ENCODE results near the gene UBA5. TPM values are rescaled to one million over a fixed set of nuclear protein-coding genes. Genes with fewer than 3 reads are reported as not detected.

UBA5 gene
- polyA plus RNA-seq, 3 donors = 9.3 to 19.5 (median 13.8) TPM

DNA sequence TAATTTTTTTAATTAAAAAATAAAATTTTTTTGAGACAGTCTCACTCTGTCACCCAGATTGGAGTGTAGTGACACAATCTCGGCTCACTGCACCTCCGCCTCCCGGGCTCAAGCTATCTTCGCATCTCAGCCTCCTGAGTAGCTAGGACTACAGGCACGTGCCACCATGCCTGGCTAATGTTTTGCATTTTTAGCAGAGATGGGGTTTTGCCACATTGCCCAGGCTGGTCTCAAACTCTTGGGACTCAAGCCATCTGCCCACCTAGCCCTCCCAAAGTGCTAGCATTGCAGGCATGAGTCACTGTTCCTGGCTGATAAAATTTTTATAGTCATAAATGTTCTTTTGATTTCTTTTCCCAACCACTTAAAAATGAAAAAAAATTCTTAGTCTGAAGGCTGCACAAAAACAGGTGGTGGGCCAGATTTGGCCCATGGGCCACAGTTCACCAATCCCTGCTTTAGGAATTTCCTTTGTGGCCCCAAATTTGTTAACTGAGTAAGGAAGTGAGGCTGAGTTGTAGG is 9.2 kb downstream of the UBA5 start:
- Mint-ChIP-seq H3K4me1 (no peaks in the 10 kb centered on the region), H3K4me3 (no peak overlapping the region), H3K9me3 (peaks cover 0 to 1% (median 0%) of the 10 kb centered on the region in 7 donors), H3K36me3 (peaks cover 22 to 40% of the 10 kb centered on the region in 2 donors), H3K27me3 (ENCODE audit: low read depth in 3 of 3) (no peaks in the 10 kb centered on the region), H3K27ac (no peak overlapping the region)
- Histone ChIP-seq H4K20me1 (ENCODE audit: insufficient read depth, low read length) (no peaks in the 10 kb centered on the region), H3K27ac (ENCODE audit: low read depth in 1 of 2, low read length in 2 of 2) (no peak overlapping the region), H3K27me3 (ENCODE audit: control insufficient read depth in 2 of 2, insufficient read depth in 2 of 2, low read length in 2 of 2) (no peaks in the 10 kb centered on the region), H3K79me2 (ENCODE audit: insufficient read depth, low read length) (no peaks in the 10 kb centered on the region), H3K9me3 (replicated peaks in 1 of 2; ENCODE audit: control insufficient read depth in 1 of 2, insufficient read depth in 1 of 2, low read length in 2 of 2) (no peaks in the 10 kb centered on the region), H3K4me2 (replicated peaks; ENCODE audit: extremely low read depth, low read length, poor library complexity, severe bottlenecking) (no peak overlapping the region), H3K9ac (ENCODE audit: insufficient read depth, low read length, poor library complexity, severe bottlenecking) (no peak overlapping the region), H2AFZ (ENCODE audit: insufficient read depth, low read depth, low read length, poor library complexity, severe bottlenecking) (no peak overlapping the region), H3K36me3 (replicated peaks in 1 of 2; ENCODE audit: control insufficient read depth in 1 of 2, insufficient read depth in 2 of 2, low read length in 2 of 2) (peaks cover 28 to 69% of the 10 kb centered on the region in 2 donors), H3K4me1 (ENCODE audit: control insufficient read depth in 1 of 2, insufficient read depth in 2 of 2, low read length in 2 of 2) (no peaks in the 10 kb centered on the region), H3K4me3 (replicated peaks in 1 of 3; ENCODE audit: low read depth in 2 of 3, low read length in 3 of 3) (no peak overlapping the region)
- no peak for DNase-seq
- intact Hi-C loops (cut with micrococcal nuclease) = no loop called here
- 100% methylated on average over 2 of the region's 5 CpGs for WGBS (ENCODE audit: insufficient coverage)
- TF ChIP-seq, protein P1, sequence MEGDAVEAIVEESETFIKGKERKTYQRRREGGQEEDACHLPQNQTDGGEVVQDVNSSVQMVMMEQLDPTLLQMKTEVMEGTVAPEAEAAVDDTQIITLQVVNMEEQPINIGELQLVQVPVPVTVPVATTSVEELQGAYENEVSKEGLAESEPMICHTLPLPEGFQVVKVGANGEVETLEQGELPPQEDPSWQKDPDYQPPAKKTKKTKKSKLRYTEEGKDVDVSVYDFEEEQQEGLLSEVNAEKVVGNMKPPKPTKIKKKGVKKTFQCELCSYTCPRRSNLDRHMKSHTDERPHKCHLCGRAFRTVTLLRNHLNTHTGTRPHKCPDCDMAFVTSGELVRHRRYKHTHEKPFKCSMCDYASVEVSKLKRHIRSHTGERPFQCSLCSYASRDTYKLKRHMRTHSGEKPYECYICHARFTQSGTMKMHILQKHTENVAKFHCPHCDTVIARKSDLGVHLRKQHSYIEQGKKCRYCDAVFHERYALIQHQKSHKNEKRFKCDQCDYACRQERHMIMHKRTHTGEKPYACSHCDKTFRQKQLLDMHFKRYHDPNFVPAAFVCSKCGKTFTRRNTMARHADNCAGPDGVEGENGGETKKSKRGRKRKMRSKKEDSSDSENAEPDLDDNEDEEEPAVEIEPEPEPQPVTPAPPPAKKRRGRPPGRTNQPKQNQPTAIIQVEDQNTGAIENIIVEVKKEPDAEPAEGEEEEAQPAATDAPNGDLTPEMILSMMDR (IDR thresholded peaks at IDR 0.05) = no peak

GRCh38 chr3:132675408-132675807 is 15.3 kb downstream of the UBA5 start:
- no peak overlapping the region for H3K9ac ChIP-seq (ENCODE audit: insufficient read depth, low read length, poor library complexity, severe bottlenecking)
- H4K20me1 ChIP-seq (ENCODE audit: insufficient read depth, low read length) = no peaks in the 10 kb centered on the region
- H3K36me3 Mint-ChIP-seq = peaks cover 46 to 54% of the 10 kb centered on the region in 2 donors
- no peaks in the 10 kb centered on the region for H3K27me3 Mint-ChIP-seq (ENCODE audit: low read depth in 3 of 3)
- H3K4me2 ChIP-seq (replicated peaks; ENCODE audit: extremely low read depth, low read length, poor library complexity, severe bottlenecking) = no peak overlapping the region
- H3K27ac ChIP-seq (ENCODE audit: low read depth in 1 of 2, low read length in 2 of 2) = no peak overlapping the region
- H3K79me2 ChIP-seq (ENCODE audit: insufficient read depth, low read length) = no peaks in the 10 kb centered on the region
- no peak overlapping the region for H3K4me3 Mint-ChIP-seq
- no peak for DNase-seq
- TF ChIP-seq, protein P1 (IDR thresholded peaks at IDR 0.05) = no peak
- no peaks in the 10 kb centered on the region for H3K9me3 Mint-ChIP-seq
- no peak overlapping the region for H3K4me3 ChIP-seq (replicated peaks in 1 of 3; ENCODE audit: low read depth in 2 of 3, low read length in 3 of 3)
- H3K27ac Mint-ChIP-seq = no peak overlapping the region
- peaks cover 45 to 88% of the 10 kb centered on the region in 2 donors for H3K36me3 ChIP-seq (replicated peaks in 1 of 2; ENCODE audit: control insufficient read depth in 1 of 2, insufficient read depth in 2 of 2, low read length in 2 of 2)
- no peaks in the 10 kb centered on the region for H3K4me1 Mint-ChIP-seq
- intact Hi-C loops (cut with micrococcal nuclease) = no loop called here
- no peaks in the 10 kb centered on the region for H3K4me1 ChIP-seq (ENCODE audit: control insufficient read depth in 1 of 2, insufficient read depth in 2 of 2, low read length in 2 of 2)
- H3K9me3 ChIP-seq (replicated peaks in 1 of 2; ENCODE audit: control insufficient read depth in 1 of 2, insufficient read depth in 1 of 2, low read length in 2 of 2) = no peaks in the 10 kb centered on the region
- no peak overlapping the region for H2AFZ ChIP-seq (ENCODE audit: insufficient read depth, low read depth, low read length, poor library complexity, severe bottlenecking)
- no peaks in the 10 kb centered on the region for H3K27me3 ChIP-seq (ENCODE audit: control insufficient read depth in 2 of 2, insufficient read depth in 2 of 2, low read length in 2 of 2)

Measured in CD14-positive monocyte (primary cell).